Measurements from ENCODE around the gene NEU3.
"Not testable (repeated sequence)": the region's sequence is repeated elsewhere in the genome, so short reads cannot be mapped to it uniquely, and the experiment has no call there.

Gene NEU3

DNA sequence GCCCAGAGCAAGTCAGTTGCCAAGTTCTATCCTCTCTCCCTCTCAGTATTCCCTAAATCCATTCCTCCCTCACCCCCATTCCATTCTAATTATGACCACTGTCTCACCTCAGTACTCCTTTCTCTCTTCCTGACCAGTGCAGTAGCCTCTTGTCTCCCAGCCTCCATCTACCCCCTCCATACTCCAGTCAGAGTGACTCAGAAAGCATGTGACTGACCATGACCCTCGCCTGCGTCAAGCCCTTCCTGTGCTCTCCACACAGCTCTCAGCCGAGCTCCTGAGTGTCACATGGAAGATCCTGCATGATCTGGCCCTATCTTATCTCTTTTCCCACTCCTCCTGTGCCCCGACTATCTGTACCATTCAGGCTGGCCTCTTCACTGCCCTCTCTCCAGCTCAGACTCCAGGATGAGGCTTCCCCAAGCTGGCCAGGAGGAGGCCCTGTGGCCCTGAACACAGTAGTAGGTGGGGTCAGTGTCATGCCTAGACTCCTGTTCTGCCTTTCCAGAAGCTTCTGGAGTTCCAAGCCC, 42.6 kb downstream of the NEU3 start:
- no peak for DNase-seq

DNA sequence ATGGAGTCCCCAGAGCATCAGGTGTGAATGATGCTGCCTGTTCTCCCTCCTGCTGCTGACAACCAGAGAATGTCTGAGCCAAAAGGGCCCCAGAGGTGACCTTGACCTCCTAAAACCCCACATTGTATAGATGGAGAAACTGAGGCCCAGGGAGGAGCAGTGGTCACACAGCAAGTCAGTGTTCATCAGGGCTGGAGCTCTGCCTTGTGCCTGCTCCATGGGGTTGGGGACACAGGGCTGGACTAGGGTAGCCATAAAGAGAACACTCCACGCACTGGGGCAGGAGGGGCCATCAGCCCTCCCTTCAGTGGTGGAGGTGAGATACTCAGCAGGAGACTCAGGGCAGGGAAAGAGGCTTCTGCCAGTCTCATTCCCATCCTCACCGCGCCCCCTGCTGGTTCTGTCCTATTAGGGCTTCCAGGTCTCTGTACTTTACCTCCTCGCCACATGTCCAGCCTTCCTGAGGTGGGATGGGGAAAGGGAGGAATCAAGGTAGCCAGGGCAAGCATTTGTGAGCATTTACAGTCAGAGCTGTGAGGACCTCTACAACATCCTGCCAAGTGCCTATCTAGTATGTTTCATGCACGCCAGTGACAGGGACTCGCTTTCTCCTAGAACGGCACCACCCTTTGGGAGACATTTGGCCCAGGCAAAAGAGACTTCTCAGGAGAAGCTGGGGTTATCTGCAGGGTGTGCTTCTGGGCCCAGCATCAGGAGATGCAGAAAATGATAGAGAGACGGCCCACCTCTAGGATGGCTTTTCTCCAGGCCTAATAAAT, 43.2 kb downstream of the NEU3 start:
- DNase-seq = peak; percentile 69

- no peak for DNase-seq
Measured at GRCh38 chr11:75032550-75032935, 43.8 kb downstream of the NEU3 start.

- no peak for DNase-seq
Measured at GRCh38 chr11:75033916-75034315, 45.2 kb downstream of the NEU3 start.

DNA sequence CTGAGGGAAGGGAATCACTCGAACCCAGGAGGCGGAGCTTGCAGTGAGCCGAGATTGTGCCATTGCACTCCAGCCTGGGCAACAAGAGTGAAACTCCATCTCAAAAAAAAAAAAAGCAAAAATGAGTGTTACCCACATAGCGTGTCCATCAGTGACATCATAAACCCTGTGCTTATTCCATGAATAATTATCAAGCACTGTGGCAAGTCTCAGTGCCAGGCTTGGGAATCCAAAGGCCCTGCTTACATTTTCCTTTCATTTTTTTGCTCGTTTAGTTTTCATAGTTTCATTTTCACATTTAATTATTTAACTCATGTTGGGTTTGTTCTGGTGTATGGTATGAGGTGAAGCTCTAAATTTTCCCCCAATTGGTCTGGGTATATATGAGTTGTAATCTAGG, 46.5 kb downstream of the NEU3 start:
- no peak for DNase-seq

DNA sequence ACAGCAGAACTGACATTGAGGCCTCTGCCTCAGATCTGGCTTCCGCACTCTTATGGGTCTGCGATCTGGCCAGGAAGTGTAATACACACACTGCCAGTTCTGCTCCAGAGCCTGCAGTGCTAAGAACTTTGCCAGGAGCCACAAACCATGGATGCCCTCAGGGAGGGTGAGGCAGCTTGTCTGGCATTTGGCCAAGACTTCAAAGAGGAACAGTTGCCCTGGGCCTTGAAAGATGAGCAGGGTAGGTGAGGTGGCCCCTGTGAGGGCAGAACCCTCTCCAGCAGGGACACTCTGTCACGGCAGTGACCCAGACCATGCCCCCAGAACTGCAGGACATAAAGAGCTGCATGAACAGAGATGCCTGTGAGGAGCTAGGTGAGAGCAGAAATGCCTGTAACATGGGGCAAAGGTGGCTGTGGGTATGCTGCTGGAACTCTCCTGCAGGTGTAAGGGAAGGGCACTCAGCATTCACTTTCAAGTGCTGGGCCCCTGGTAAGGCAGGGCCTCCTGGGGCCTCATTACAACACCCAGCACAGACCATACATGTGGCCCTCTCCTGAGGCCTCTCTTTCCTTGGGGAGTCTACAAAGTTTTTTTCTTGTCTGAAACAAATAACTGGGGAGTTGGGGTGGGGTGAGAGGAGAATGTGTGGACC, 47.3 kb downstream of the NEU3 start:
- DNase-seq = no peak

DNA sequence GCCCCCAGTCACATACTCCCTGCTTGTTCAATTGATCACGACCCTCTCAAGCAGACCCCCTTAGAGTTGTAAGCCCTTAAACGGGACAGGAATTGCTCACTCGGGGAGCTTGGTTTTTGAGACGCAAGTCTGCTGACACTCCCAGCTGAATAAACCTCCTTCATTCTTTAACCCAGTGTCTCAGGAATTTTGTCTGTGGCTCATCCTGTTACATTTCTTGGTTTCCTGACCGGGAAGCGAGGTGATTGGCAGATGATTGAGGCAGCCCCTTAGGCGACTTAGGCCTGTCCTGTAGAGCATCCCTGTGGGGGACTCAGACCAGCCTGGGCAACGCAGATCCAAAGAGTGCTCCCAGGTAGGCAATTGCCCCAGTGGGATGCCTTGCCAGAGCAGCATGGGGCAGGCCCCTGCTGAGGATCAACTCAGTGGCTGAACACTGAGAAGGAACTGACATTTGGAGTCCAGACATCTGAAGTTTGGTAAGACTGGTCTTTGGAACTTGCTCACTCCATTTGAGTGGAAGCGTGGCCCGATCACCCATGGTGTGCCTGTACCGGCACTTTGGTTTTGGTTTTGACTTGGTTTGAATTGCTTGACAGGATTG, 51.5 kb downstream of the NEU3 start:
- no peak for DNase-seq

DNA sequence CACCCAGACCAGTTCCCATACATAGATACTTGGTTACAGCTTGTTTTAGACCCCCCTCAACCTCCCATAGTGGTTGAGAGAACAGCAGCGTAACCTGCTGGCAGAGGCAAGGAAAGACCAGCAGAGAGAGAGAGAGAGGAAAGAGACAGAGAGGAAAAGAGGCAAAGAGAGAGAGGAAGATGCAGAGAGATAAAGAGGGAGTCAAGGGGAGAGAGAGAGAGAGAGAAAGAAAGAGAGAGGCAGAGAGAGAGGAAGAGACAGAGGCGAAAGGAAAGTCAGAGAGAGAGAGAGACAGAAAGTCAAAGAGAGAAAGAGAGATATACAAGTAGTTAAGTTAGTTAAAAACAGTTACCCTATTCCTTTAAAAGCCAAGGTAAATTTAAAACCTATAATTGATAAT, 52.5 kb downstream of the NEU3 start:
- DNase-seq = no peak

DNA sequence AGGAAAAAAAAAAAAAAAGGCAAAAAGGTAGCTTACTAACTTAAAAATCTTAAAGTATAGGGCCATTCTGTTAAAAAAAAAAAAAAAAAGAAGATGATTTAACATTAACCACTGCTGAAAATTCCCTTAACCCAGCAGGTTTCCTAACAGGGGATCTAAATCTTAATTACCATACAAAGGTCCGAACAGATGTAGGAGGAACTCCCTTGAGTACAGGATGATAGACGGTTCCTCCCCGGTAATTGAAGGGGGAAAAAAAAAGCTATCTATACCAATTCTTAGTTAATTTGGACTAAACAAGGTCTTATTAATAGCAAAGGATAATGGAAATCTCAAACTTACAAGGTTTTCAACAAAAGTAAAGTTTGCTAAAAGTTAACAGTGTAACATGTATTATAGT, 53.1 kb downstream of the NEU3 start:
- not testable (repeated sequence) for DNase-seq

DNA sequence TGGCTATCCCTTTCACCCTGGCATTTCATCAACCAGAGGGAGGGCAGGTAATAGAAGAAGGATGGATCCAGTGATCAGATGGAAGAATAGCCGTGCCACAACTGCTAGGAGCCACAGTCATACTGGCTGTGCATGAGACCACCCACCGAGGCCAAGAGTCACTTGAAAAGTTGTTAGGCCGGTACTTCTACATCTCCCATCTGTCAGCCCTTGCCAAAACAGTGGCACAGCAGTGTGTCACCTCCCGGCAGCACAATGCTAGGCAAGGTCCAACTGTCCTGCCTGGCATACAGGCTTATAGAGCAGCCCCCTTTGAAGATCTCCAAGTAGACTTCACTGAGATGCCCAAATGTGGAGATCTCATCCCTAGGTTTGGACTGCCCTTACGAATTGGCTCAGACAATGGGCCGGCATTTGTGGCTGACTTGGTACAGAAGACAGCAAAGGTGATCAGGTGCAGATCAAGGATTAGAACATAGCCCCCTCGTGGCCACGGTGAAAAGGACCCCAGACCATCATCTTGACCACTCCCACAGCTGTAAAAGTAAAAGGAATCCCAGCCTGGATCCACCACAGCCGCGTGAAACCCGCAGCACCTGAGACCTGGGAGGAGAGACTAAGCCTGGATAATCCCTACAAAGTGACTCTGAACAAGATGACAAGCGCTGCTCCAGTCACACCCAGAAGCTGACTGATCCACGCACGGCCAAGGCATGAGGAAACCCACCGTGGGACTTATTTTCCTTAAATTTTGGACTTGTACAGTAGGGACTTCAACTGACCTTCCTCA, 55.8 kb downstream of the NEU3 start:
- not testable (repeated sequence) for DNase-seq

GRCh38 chr11:75046668-75047067, 57.9 kb downstream of the NEU3 start:
- DNase-seq = not testable (repeated sequence)

DNA sequence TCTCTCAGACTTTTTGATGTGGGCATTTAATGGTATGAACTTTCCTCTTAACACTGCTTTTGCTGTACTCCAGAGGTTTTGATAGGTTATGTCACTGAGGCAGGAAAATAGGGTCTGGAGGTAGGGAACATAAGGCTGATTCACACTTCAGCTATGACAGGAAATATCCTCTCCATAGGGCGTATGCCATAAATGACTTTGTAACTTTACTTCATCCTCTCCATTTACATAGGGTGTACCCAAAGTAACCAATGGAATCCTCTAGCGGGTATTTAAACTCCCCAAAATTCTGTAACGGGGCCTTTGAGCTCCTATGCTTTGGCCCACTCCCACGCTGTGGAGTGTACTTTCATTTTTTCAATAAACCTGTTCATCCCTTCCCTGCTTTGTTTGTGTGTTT, 58.5 kb downstream of the NEU3 start:
- DNase-seq = no peak

DNA sequence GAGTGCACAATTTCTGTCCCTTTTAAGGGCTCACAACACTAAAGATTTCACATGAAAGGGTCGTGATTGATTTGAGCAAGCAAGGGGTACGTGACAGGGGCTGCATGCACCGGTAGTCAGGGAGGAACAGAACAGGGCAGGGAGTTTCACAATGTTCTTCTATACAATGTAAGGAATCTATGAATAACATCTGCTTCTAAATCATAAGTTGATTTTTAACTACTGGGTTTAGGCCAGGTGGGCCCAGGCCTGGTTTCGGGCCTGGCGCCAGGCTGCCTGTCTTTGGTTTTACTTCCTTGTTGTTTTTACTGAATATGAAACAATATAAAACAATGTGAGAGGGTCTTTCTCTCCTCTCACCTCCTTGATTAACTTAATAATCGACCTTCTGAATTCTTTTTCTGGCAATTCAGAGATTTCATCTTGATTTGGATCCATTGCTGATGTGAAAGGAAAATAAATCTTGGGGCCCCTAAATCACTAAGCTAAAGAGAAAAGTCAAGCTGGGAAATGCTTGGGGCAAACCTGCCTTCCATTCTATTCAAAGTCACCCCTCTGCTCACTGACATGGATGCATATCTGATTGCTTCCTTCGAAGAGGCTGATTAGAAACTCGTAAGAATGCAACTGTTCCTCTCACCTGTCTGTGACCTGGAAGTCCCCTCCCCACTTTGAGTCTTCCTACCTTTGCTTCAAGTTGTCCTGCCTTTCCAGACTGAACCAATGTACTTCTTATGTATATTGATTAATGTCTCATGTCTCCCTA, 61.0 kb downstream of the NEU3 start:
- not testable (repeated sequence) for DNase-seq

DNA sequence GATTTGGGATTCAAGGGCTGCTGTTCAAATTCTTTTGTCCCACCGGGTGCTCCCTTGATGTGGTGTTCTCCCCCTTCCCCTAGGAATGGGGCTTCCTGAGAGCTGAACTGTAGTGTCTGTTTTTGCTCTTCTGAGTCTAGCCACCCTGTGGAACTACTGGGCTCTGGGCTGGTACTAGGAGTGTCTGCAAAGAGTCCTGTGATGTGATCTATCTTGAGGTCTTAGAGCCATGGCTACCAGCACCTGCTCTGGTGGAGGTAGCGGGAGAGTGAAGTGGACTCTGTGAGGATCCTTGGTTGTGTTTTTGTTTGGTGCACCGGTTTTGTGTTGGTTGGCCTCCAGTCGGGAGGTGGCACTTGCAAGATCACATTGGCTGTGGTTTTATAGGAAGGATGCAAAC, 61.8 kb downstream of the NEU3 start:
- no peak for DNase-seq

- no peak for DNase-seq
Measured at GRCh38 chr11:75051043-75051442, 62.3 kb downstream of the NEU3 start.

GRCh38 chr11:75052457-75052856, 63.7 kb downstream of the NEU3 start:
- no peak for DNase-seq

- no peak for DNase-seq
Measured at GRCh38 chr11:75055511-75055910, 66.8 kb downstream of the NEU3 start.

DNA sequence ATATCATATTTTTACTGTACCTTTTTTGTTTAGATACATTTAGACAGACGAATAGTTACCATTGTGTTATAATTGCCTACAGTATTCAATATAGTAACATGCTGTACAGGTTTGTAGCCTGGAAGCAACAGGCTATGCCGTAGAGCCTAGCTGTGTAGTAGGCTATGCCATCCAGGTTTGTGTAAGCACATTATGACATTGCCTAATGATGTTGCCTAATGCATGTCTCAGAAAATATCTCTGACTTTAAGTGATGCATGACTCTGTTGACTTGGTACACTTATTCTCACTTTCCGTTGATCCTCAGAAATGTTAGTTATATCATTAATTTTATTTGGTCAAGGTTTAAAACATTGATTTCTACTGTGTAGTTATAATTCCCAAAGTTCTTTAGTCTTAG, 68.1 kb downstream of the NEU3 start:
- DNase-seq = no peak

- no peak for DNase-seq
Measured at GRCh38 chr11:75059299-75059698, 70.6 kb downstream of the NEU3 start.

DNA sequence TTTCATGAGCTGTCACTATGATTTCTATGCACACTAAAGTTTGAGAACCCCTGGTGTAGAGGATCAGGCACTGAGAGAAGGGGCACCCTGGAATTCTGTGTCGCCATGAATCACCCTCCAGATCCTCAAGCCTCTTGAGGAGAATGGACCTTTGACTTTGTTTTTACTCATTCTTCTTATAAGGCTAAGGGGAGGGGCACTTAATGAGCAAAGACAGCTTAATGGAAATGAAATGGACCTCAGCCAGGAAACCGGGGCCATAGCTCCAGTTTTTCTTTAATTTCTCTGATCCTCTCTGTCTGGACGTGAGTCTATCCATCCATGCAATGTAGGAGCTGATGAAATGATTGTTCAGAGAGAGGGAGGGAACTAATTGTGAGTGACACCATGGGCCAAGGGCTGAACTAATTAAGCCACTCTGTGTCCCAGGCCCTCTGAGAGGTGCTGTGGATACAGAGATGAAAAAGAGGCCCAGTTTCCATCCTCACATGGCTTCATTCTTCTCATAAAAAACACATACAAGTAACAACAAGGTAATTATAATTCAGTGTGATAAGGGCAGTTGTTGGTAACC, 75.1 kb downstream of the NEU3 start:
- no peak for DNase-seq

DNA sequence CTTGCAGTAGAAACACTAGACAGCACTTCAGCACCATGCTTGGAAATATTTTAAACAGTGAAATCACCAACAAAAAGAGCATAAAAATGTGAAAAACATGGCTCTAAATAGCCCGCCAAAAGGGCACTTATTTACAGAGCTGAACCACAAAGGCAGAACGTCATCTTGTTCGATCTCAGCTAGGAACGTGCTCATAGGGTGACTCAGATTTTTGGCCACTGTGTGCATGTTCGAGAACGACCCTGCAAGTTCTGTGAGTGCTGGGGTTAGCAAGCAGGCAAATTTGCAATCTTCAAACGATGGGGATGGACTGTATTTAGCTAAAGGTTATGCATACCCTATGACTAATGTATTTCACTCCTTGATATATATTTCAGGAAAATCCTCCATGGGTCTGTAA, 77.3 kb downstream of the NEU3 start:
- no peak for DNase-seq
